HG02938 (cell line): Measurements from ENCODE around the gene PKHD1.
A peak's percentile ranks its signal among the peaks of the same experiment; 100 is the strongest.
"Not testable (repeated sequence)": the region's sequence is repeated elsewhere in the genome, so short reads cannot be mapped to it uniquely, and the experiment has no call there.

ENCODE experiments used
- ATAC-seq: cut with Tn5 transposase; IDR thresholded peaks from one replicate; pipeline ENCODE4 v1.9.1; 2021; ENCODE audit warnings: mild to moderate bottlenecking, moderate library complexity; ENCODE audit not compliant: unreplicated experiment

Gene PKHD1

GRCh38 chr6:51930602-51931001 is 156.8 kb downstream of the PKHD1 start:
- no peak for ATAC-seq

- no peak for ATAC-seq
These were observed 157.4 kb downstream of the PKHD1 start for GRCh38 chr6:51929934-51930574.

GRCh38 chr6:51928320-51928719 is 159.1 kb downstream of the PKHD1 start:
- peak; percentile 84 for ATAC-seq

GRCh38 chr6:51927450-51927849 is 160.0 kb downstream of the PKHD1 start:
- no peak for ATAC-seq

GRCh38 chr6:51926125-51926524 is 161.3 kb downstream of the PKHD1 start:
- ATAC-seq, result no peak

GRCh38 chr6:51922479-51922878 is 164.9 kb downstream of the PKHD1 start:
- ATAC-seq, result not testable (repeated sequence)

GRCh38 chr6:51918347-51918746 is 169.1 kb downstream of the PKHD1 start:
- not testable (repeated sequence) for ATAC-seq

GRCh38 chr6:51915098-51915497 is 172.3 kb downstream of the PKHD1 start:
- ATAC-seq, result no peak

- ATAC-seq, result no peak
These were observed 174.1 kb downstream of the PKHD1 start for GRCh38 chr6:51913265-51913664.

- no peak for ATAC-seq
These were observed 176.6 kb downstream of the PKHD1 start for GRCh38 chr6:51910851-51911250.

GRCh38 chr6:51908243-51908642 is 179.2 kb downstream of the PKHD1 start:
- ATAC-seq, result no peak

GRCh38 chr6:51901766-51902764 is 185.3 kb downstream of the PKHD1 start:
- no peak for ATAC-seq

- ATAC-seq, result no peak
These were observed 194.0 kb downstream of the PKHD1 start for GRCh38 chr6:51893366-51893765.

- ATAC-seq, result no peak
These were observed 194.7 kb downstream of the PKHD1 start for GRCh38 chr6:51892750-51893149.

- ATAC-seq, result no peak
These were observed 195.1 kb downstream of the PKHD1 start for GRCh38 chr6:51892339-51892738.

- ATAC-seq, result no peak
These were observed 195.6 kb downstream of the PKHD1 start for GRCh38 chr6:51891784-51892183.

GRCh38 chr6:51887859-51888258 is 199.6 kb downstream of the PKHD1 start:
- ATAC-seq, result no peak

GRCh38 chr6:51885957-51886356 is 201.5 kb downstream of the PKHD1 start:
- no peak for ATAC-seq

GRCh38 chr6:51868591-51869355 is 218.6 kb downstream of the PKHD1 start:
- no peak for ATAC-seq

GRCh38 chr6:51866867-51867266 is 220.5 kb downstream of the PKHD1 start:
- no peak for ATAC-seq

GRCh38 chr6:51865996-51866395 is 221.4 kb downstream of the PKHD1 start:
- no peak for ATAC-seq
